NCI-H128 (cell line): ENCODE measurements around the gene HEMGN.

Experiments used
- DNase-seq: peaks from one replicate; lab custom pipeline; 2025; ENCODE audit not compliant: unreplicated experiment; lab: John Stamatoyannopoulos, UW

The HEMGN gene

GRCh38 chr9:97933297-97933998, 4.5 kb downstream of the HEMGN start:
- DNase-seq: no peak

DNA sequence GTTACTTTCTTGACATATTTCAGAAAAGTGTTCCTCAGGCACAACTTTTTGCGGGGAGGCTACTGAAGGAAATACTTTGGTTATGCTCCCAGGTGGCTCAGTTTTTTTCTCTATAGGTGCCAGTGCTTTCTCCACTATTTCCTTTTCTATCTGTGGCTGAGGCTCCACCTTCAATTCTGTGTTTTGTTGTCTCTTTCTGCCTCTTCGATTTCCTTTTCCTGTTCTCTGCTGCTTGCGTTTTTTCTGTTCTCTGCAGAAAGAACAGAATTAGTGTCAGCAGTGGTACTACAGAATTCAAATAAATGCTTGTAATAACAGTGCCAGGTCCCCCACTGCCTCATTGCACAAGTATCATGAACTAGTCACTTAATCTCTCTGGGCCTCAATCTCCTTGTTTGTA, 7.0 kb downstream of the HEMGN start:
- DNase-seq: no peak

- no peak for DNase-seq
Measured at GRCh38 chr9:97928986-97929604, 8.9 kb downstream of the HEMGN start.

DNA sequence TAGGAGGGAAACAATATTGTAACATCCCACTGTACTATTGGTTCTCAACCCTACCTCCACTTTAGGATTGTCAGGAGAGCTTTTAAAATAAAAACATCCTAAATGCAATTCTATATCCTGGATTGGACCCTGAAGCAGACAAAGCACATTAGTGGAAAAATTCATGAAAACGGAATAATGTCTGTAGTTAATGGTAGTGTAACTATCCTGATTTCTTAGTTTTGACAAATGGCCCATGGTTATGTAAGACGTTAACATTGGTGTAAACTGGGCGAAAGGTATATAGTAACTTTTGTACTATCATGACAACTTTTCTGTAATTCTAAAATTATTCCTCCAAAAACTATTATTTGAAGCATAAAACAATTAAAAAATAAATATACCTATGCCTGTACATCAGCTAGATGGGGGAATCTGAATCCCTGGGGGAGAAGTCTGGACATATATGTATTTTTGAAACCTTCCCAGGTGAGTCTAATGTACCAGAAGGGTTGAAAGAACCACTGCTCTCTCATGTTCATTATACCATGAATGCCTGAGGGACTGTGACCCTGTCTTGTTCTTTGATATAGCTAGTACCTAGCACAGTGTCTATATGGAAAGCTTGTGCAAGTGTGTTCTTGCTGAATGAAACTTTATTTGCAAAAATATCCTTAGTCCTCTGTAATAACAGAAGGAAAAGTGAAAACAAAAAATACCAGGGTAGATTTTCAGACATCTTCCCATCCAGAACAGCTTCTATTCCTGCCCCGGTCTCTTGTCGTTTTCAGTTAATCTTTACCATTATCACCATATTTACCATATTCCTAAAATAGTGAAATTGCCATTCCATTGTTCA, 12.3 kb downstream of the HEMGN start:
- no peak for DNase-seq

GRCh38 chr9:97924386-97924785, 13.6 kb downstream of the HEMGN start:
- no peak for DNase-seq

- DNase-seq: peak; percentile 65
Measured at GRCh38 chr9:97923529-97924108, 14.4 kb downstream of the HEMGN start.

GRCh38 chr9:97921959-97922724, 15.8 kb downstream of the HEMGN start, which contains the start of gene TRMO:
TSS of gene TRMO (minus strand) at chr9:97922500. CDS start at chr9:97922493, 7 bp downstream.
- peak; percentile 98 for DNase-seq

DNA sequence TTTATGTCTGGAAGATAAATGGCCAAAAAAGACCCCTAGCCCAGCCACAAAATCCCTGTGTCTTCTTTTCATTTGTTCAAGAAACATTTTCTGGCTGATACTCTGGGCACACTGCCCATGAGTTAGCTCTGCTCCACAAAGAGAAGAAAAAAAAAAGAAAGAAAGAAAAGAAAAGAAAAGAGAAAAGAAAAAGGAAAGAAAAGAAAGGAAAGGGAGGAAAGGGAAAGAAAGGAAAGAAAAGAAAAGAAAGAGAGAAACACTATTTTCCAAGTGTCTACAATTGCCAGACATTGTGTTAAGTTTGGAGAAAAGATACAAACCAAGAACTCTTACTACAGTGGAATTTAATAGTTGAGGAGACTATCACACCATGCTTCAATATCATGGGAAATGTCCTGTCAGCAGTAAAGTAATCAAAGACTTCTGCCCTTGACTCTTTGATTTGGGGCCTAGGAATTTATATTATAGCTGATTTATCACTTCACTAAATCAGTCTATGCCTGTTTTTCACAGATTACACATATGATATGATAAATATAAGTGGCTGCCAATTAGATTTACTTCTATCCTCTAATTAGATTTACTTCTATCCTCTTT, 18.7 kb downstream of the HEMGN start:
- no peak for DNase-seq

DNA sequence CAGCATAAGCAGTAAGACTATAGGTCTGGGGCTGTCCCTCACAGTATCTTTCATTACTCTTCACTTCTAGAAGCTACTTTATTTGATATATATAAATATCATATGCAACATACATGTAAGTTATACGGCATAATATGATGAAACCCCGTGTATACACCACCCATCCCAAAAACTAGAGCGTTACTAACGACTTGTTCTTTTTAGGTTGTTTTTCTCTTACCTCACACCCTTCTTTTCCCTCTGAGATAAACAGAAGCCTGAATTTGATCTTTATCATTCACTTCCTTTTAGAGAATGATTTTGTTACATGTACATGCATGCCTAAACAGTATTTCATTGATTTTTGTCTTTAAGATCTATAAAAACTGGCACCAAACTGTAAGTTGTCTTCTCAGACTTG, 19.4 kb downstream of the HEMGN start:
- no peak for DNase-seq

GRCh38 chr9:97911970-97912369, 26.0 kb downstream of the HEMGN start:
- DNase-seq: no peak

DNA sequence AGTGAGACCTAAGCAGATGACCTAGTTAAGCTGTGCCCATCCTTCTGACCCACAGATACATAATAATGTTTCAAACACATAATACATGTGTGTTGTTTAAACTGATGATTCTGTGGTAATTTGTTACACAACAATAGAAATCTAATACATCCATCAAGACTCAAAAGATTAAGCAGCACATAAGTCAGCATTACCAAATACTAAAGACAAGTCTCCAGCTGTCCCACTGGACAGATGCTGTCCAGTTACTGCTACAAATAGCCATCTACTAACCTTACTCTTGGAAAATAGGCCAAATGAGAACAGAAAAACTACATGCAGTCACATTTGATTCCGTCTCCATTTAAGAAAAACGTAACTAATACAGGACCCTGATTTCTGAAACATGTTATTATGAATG, 26.4 kb downstream of the HEMGN start:
- no peak for DNase-seq

DNA sequence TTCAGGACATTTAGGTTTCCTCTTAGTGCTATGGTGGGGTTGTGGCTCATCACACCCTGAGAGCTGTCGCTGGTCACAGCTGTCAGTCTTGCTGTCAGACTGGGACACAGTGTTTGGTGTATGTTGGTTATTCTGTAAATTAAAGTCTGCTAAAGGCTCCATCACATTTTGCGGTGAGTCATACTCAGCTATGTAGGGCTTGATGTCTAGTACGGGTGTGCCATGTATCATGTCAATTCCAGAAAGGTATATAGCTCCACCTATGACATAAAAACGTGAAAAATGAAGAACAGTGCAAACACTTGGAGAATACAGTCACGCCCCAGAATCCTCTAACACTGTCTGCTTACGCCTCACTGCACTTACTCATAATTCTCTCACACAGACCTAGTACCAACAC, 27.6 kb downstream of the HEMGN start:
- no peak for DNase-seq

DNA sequence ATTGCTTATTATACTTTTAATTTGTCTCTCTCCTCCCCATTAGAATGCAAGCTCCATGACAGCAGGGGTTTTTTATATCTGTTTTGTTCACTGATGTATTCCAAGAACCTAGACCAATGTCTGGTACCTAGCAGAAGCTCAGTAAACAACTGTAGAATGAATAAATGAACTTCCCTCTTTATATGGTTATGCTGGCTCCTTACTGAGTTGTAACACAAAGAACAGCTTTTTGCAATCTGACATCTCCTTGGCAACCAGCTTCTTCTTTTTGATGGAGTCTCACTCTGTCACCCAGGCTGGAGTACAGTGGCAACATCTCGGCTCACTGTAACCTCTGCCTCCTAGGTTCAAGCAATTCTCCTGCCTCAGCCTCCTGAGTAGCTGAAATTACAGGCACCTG, 29.3 kb downstream of the HEMGN start:
- DNase-seq: no peak

DNA sequence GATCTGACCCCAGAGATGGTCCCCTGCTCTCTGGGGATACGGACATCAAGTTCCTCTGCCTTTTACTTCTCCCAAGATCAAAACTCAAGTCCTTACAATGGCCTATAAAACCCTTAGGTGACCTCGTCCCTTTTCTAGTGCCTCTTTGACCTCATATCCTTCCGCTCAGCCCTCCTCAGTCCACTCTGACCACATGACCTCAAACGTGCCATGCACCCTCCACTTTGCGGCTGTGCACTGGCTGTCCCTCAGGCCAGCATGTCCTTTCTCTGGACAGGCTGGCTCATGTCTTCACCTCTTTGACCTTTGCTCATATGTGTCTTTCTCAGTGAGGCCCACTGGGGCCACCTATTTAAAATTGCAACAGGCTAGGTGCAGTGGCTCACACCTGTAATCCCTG, 30.3 kb downstream of the HEMGN start:
- DNase-seq: no peak

- DNase-seq: no peak
Measured at GRCh38 chr9:97907046-97907445, 30.9 kb downstream of the HEMGN start.

- no peak for DNase-seq
Measured at GRCh38 chr9:97906236-97906831, 31.6 kb downstream of the HEMGN start.

GRCh38 chr9:97905228-97905627, 32.7 kb downstream of the HEMGN start:
- DNase-seq: no peak

- no peak for DNase-seq
Measured at GRCh38 chr9:97904725-97905124, 33.2 kb downstream of the HEMGN start.

DNA sequence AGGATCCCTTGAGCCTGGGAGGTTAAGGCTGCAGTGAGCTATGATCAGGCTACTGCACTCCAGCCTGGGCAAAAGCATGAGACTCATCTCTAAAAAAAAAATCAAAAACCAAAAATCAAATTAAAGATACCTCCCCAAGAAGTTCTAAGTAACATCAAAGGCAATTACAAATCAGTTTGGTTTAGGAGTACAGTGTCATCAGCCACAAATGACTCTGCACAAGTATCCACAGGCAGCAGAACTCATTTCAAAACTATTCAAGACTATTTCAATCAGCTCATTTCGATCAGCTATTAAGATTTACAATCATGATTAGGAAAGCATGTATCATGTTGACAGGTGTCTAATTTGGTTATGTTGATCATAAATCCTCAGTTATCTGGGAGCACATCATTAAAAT, 34.8 kb downstream of the HEMGN start:
- DNase-seq: no peak
